H1 (cell line): ENCODE data around the gene ANLN. TPM values are rescaled to one million over a fixed set of nuclear protein-coding genes. Genes with fewer than 3 reads are reported as not detected.

Source experiments
- CTCF ChIA-PET: fragments of 300-600 bp; sonication (Branson Sonifier 250); formaldehyde crosslinking; loops from one replicate; lab custom pipeline; 2021; ENCODE audit not compliant: partially characterized antibody; lab: Charles Lee
- POLR2A ChIA-PET: fragments of 300-600 bp; sonication (Branson Sonifier 250); formaldehyde crosslinking; loops from one replicate; lab custom pipeline; 2021; ENCODE audit warnings: inconsistent platforms; ENCODE audit not compliant: partially characterized antibody; lab: Charles Lee
- DNase-seq, 2 experiments: peaks; one replicate each; pipeline versions ENCODE4 v3.0.0 to v3.0.0-alpha.2; 2010 to 2022; ENCODE audit warnings: low spot score in 2 of 2, low read depth in 1 of 2, mixed read lengths in 1 of 2
- FAIRE-seq: peaks from 2 replicates; lab custom pipeline; 2011; peaks lifted over from hg19 to GRCh38; lab: Jason Lieb, UNC
- H2AFZ ChIP-seq: 2 replicates; pipeline ENCODE4 v1.8.1; 2012; ENCODE audit warnings: low read length, inconsistent platforms
- H2AK5ac ChIP-seq: 2 replicates; pipeline ENCODE4 v1.6.1; 2013; ENCODE audit warnings: low read depth, low read length
- H2BK120ac ChIP-seq: replicated peaks from 2 replicates; pipeline ENCODE3; 2013; ENCODE audit warnings: low read depth, low read length, inconsistent platforms
- H2BK12ac ChIP-seq: 2 replicates; pipeline ENCODE4 v1.6.1; 2013; ENCODE audit warnings: low read depth, low read length
- H2BK15ac ChIP-seq: 2 replicates; pipeline ENCODE4 v1.6.1; 2013; ENCODE audit warnings: low read length
- H2BK20ac ChIP-seq: 2 replicates; pipeline ENCODE4 v1.6.1; 2013; ENCODE audit warnings: low read length
- H2BK5ac ChIP-seq: 2 replicates; pipeline ENCODE4 v1.6.1; 2013; ENCODE audit warnings: low read depth, low read length
- H3K14ac ChIP-seq: 2 replicates; pipeline ENCODE4 v1.6.1; 2013; ENCODE audit warnings: inconsistent platforms; ENCODE audit not compliant: insufficient read length
- H3K18ac ChIP-seq: 2 replicates; pipeline ENCODE4 v1.6.1; 2013; ENCODE audit warnings: low read length; ENCODE audit errors: extremely low read depth
- H3K23ac ChIP-seq: 2 replicates; pipeline ENCODE4 v1.6.1; 2013; ENCODE audit warnings: inconsistent platforms; ENCODE audit not compliant: insufficient read length
- H3K23me2 ChIP-seq: 2 replicates; pipeline ENCODE4 v1.6.1; 2013; ENCODE audit warnings: low read depth, low read length
- H3K27ac ChIP-seq: 2 replicates; pipeline ENCODE4 v1.6.1; 2011; ENCODE audit warnings: low read depth, low read length, inconsistent platforms
- H3K27me3 ChIP-seq, 4 experiments: replicated peaks in 1 of 4; 1 replicate in 1 of 4; 2 replicates in 3 of 4; pipeline versions ENCODE4 v1.6.1 to v1.8.1; 2011 to 2013; ENCODE audit warnings: low read length in 3 of 4, mild to moderate bottlenecking in 3 of 4, inconsistent platforms in 2 of 4, mixed read lengths in 2 of 4, moderate library complexity in 1 of 4; ENCODE audit not compliant: control insufficient read depth in 3 of 4, insufficient read depth in 3 of 4; ENCODE audit errors: extremely low read depth in 1 of 4
- H3K36me3 ChIP-seq, 4 experiments: 2 replicates each; pipeline versions ENCODE4 v1.6.1 to v1.8.1; 2011 to 2013; ENCODE audit warnings: mild to moderate bottlenecking in 4 of 4, low read length in 3 of 4, moderate library complexity in 2 of 4, control low read depth in 1 of 4, inconsistent platforms in 1 of 4; ENCODE audit not compliant: insufficient read depth in 4 of 4, control insufficient read depth in 2 of 4
- H3K4ac ChIP-seq: replicated peaks from 2 replicates; pipeline ENCODE3; 2013; ENCODE audit warnings: low read length, low read depth, mixed read lengths, inconsistent platforms; ENCODE audit not compliant: insufficient read length
- H3K4me1 ChIP-seq, 4 experiments: replicated peaks in 1 of 4; 1 replicate in 1 of 4; 2 replicates in 3 of 4; pipeline versions ENCODE4 v1.6.1 to v1.8.1; 2011 to 2013; ENCODE audit warnings: low read length in 3 of 4, inconsistent platforms in 2 of 4, mixed read lengths in 1 of 4; ENCODE audit not compliant: insufficient read depth in 4 of 4, control insufficient read depth in 3 of 4
- H3K4me2 ChIP-seq, 2 experiments: 2 replicates each; pipeline versions ENCODE4 v1.6.1 to v1.8.1; 2011 to 2013; ENCODE audit warnings: low read depth in 2 of 2, low read length in 2 of 2, control low read depth in 1 of 2, inconsistent platforms in 1 of 2, mild to moderate bottlenecking in 1 of 2; ENCODE audit not compliant: insufficient read depth in 1 of 2
- H3K4me3 ChIP-seq, 4 experiments: fragments of 200-600, 300-600 bp in 1 of 4; sonication (generic), shearing (Covaris generic), sonication (Bioruptor Twin) in 1 of 4; 2 replicates each; pipeline versions ENCODE4 v1.5.1 to v1.8.1; 2011 to 2016; ENCODE audit warnings: low read length in 4 of 4, low read depth in 3 of 4, control low read depth in 2 of 4, inconsistent platforms in 2 of 4, mild to moderate bottlenecking in 2 of 4, mixed read lengths in 1 of 4, moderate library complexity in 1 of 4; ENCODE audit not compliant: insufficient read depth in 2 of 4; ENCODE audit errors: extremely low read depth in 1 of 4
- H3K56ac ChIP-seq: replicated peaks from 2 replicates; pipeline ENCODE3; 2013; ENCODE audit warnings: low read depth, mild to moderate bottlenecking, mixed read lengths, low read length, inconsistent platforms; ENCODE audit not compliant: insufficient read length
- H3K79me1 ChIP-seq: 2 replicates; pipeline ENCODE4 v1.6.1; 2013; ENCODE audit warnings: low read depth, low read length, control low read depth
- H3K79me2 ChIP-seq, 2 experiments: 2 replicates each; pipeline versions ENCODE4 v1.6.1 to v1.8.1; 2012 to 2013; ENCODE audit warnings: low read length in 2 of 2, mild to moderate bottlenecking in 2 of 2, inconsistent platforms in 1 of 2; ENCODE audit not compliant: insufficient read depth in 2 of 2, control insufficient read depth in 1 of 2
- H3K9ac ChIP-seq, 4 experiments: replicated peaks in 1 of 4; 1 replicate in 1 of 4; 2 replicates in 3 of 4; pipeline versions ENCODE4 v1.6.1 to v1.8.1; 2011 to 2013; ENCODE audit warnings: low read depth in 3 of 4, low read length in 3 of 4, control low read depth in 2 of 4, mild to moderate bottlenecking in 2 of 4, moderate library complexity in 2 of 4, inconsistent platforms in 1 of 4; ENCODE audit errors: extremely low read depth in 1 of 4
- H3K9me3 ChIP-seq, 2 experiments: 2 replicates each; pipeline versions ENCODE4 v1.6.1 to v1.8.1; 2012 to 2013; ENCODE audit warnings: mild to moderate bottlenecking in 2 of 2, moderate library complexity in 2 of 2, control low read depth in 1 of 2, inconsistent platforms in 1 of 2, low read depth in 1 of 2, low read length in 1 of 2, mixed read lengths in 1 of 2; ENCODE audit not compliant: insufficient read depth in 2 of 2
- H4K20me1 ChIP-seq, 2 experiments: replicated peaks in 1 of 2; 2 replicates each; pipeline versions ENCODE3 to v1.8.1; 2011 to 2013; ENCODE audit warnings: inconsistent platforms in 2 of 2, low read length in 2 of 2, mild to moderate bottlenecking in 1 of 2; ENCODE audit not compliant: insufficient read depth in 2 of 2, control insufficient read depth in 1 of 2
- H4K5ac ChIP-seq: 2 replicates; pipeline ENCODE4 v1.6.1; 2013; ENCODE audit warnings: low read length, low read depth, mixed read lengths, inconsistent platforms; ENCODE audit not compliant: insufficient read length
- H4K8ac ChIP-seq: 2 replicates; pipeline ENCODE4 v1.8.0; 2013; ENCODE audit warnings: mild to moderate bottlenecking, moderate library complexity, low read length, inconsistent platforms; ENCODE audit not compliant: insufficient read depth; ENCODE audit errors: extremely low read depth
- H4K91ac ChIP-seq: replicated peaks from 2 replicates; pipeline ENCODE3; 2013; ENCODE audit warnings: low read length, mixed read lengths, inconsistent platforms; ENCODE audit not compliant: insufficient read length
- BCL11A ChIP-seq, 2 experiments: IDR thresholded peaks; one replicate each; pipeline ENCODE4 v1.6.1; 2011; ENCODE audit warnings: low read depth in 2 of 2, low read length in 2 of 2, mild to moderate bottlenecking in 2 of 2
- FOSL1 ChIP-seq: IDR thresholded peaks from 2 replicates; pipeline ENCODE4 v1.6.1; 2011; ENCODE audit warnings: mild to moderate bottlenecking, low read depth, low read length, moderate library complexity; ENCODE audit not compliant: insufficient read depth
- HDAC2 ChIP-seq, 2 experiments: fragments of 300-600 bp in 1 of 2; sonication (generic) in 1 of 2; IDR thresholded peaks; 2 replicates each; pipeline ENCODE4 v1.6.1; 2011 to 2012; ENCODE audit warnings: low read depth in 2 of 2, low read length in 2 of 2, mild to moderate bottlenecking in 2 of 2, moderate library complexity in 2 of 2, borderline replicate concordance in 1 of 2, inconsistent platforms in 1 of 2
- JUND ChIP-seq: IDR thresholded peaks from 2 replicates; pipeline ENCODE4 v1.6.1; 2011; ENCODE audit warnings: mild to moderate bottlenecking, improper control_type of control experiment, low read length
- KDM1A ChIP-seq: fragments of 200-600, 300-600 bp; sonication (generic); IDR thresholded peaks from 2 replicates; pipeline ENCODE4 v1.7.1; 2016; ENCODE audit warnings: mild to moderate bottlenecking, low read length, borderline replicate concordance
- NRF1 ChIP-seq: IDR thresholded peaks from 2 replicates; pipeline ENCODE4 v1.6.1; 2011; ENCODE audit warnings: mild to moderate bottlenecking, low read depth, low read length, improper control_type of control experiment
- POLR2AphosphoS5 ChIP-seq: IDR thresholded peaks from 2 replicates; pipeline ENCODE4 v1.6.1; 2011; ENCODE audit warnings: low read depth, low read length
- RBBP5 ChIP-seq: IDR thresholded peaks from 2 replicates; pipeline ENCODE4 v1.7.1; 2012; ENCODE audit warnings: low read depth, mild to moderate bottlenecking, inconsistent platforms, low read length, moderate library complexity, borderline replicate concordance
- SIN3A ChIP-seq, 2 experiments: IDR thresholded peaks in 1 of 2; conservative IDR thresholded peaks in 1 of 2; 2 replicates each; pipeline ENCODE4 v1.6.1; 2011 to 2012; ENCODE audit warnings: low read length in 2 of 2, improper control_type of control experiment in 1 of 2, low read depth in 1 of 2, mild to moderate bottlenecking in 1 of 2
- SP1 ChIP-seq: IDR thresholded peaks from 2 replicates; pipeline ENCODE4 v1.6.1; 2011; ENCODE audit warnings: low read depth, low read length
- TAF7 ChIP-seq: optimal IDR thresholded peaks from 2 replicates; pipeline ENCODE3; 2011; ENCODE audit warnings: low read depth, mild to moderate bottlenecking, inconsistent platforms, low read length, moderate library complexity, borderline replicate concordance
- TCF12 ChIP-seq: IDR thresholded peaks from 2 replicates; pipeline ENCODE4 v1.6.1; 2011; ENCODE audit warnings: low read depth, mild to moderate bottlenecking, low read length
- TEAD4 ChIP-seq: IDR thresholded peaks from 2 replicates; pipeline ENCODE4 v1.6.1; 2012; ENCODE audit warnings: low read depth, low read length, inconsistent platforms, mixed read lengths
- WGBS, 2 experiments: shearing (Covaris generic) in 1 of 2; methylation state at CpG; one replicate each; pipeline versions ENCODE4 v1.1.6 to v1.1.7; 2013 to 2015; ENCODE audit warnings: low lambda C conversion rate in 2 of 2, mixed read lengths in 2 of 2, inconsistent platforms in 1 of 2, low coverage in 1 of 2, missing lambda C conversion rate in 1 of 2; ENCODE audit not compliant: insufficient replicate concordance in 2 of 2, insufficient coverage in 1 of 2, insufficient read length in 1 of 2; ENCODE audit errors: extremely low coverage in 1 of 2, missing lambda C conversion rate in 1 of 2; 5-methylcytosine and 5-hydroxymethylcytosine counted together
- polyA plus RNA-seq, 7 experiments: library from polyadenylated mRNA; depleted of rRNA in 3 of 7; stranded (reverse) in 5 of 7; unstranded in 2 of 7; fragments of >200 nt in 5 of 7; fragments of 200-250 nt in 2 of 7; gene quantifications; 1 replicate in 5 of 7; 2 replicates in 1 of 7; 4 replicates in 1 of 7; pipeline versions ENCODE4 v1.2.1 to v1.2.3, GENCODE V29; 2011 to 2013; ENCODE audit warnings: missing spikeins in 2 of 7, mixed read lengths in 2 of 7
- total RNA-seq: library from RNA; stranded (reverse); fragmentation: NEBNext Ultra II Directional; extraction: Animal tissue kit (Norgen Biotek cat#: 25700); gene quantifications from 2 replicates; pipeline ENCODE4 v1.2.1, GENCODE V29; 2021

The ANLN gene
- total and polyA plus RNA-seq, 2 of the 8 experiments (the other 6 are each of a cell fraction or from before 2014, with no cell fraction given), result 18.5 to 90.1 TPM

GRCh38 chr7:36344622-36345021 is 45.0 kb upstream of the ANLN start:
- H3K23me2 ChIP-seq, result no peaks in the 10 kb centered on the region
- H3K4ac ChIP-seq, result no peak overlapping the region
- no peak overlapping the region for H3K9ac ChIP-seq
- no peak overlapping the region for H2BK20ac ChIP-seq
- DNase-seq (no peak), FAIRE-seq (no peak)
- ChIA-PET CTCF (no interaction called here), POLR2A (no interaction called here)
- H2AFZ ChIP-seq, result no peak overlapping the region
- H2BK120ac ChIP-seq, result no peak overlapping the region
- no peak overlapping the region for H2BK5ac ChIP-seq
- H3K23ac ChIP-seq, result no peak overlapping the region
- H2BK15ac ChIP-seq, result no peak overlapping the region
- H4K20me1 ChIP-seq, result no peaks in the 10 kb centered on the region
- H3K4me2 ChIP-seq, result no peak overlapping the region
- H2BK12ac ChIP-seq, result no peak overlapping the region
- H3K27me3 ChIP-seq, result no peaks in the 10 kb centered on the region
- 86% methylated on average over 2 of the region's 2 CpGs; no CpG with 5 or more reads in 1 of the 2 experiments for WGBS, 2 experiments
- no peaks in the 10 kb centered on the region for H3K79me1 ChIP-seq
- H3K79me2 ChIP-seq, result no peaks in the 10 kb centered on the region
- no peak overlapping the region for H3K56ac ChIP-seq
- no peak overlapping the region for H3K4me3 ChIP-seq
- H3K14ac ChIP-seq, result no peak overlapping the region
- no peak overlapping the region for H3K27ac ChIP-seq
- no peaks in the 10 kb centered on the region for H3K36me3 ChIP-seq
- no peak overlapping the region for H3K18ac ChIP-seq
- no peak overlapping the region for H4K91ac ChIP-seq
- H2AK5ac ChIP-seq, result no peak overlapping the region
- H4K5ac ChIP-seq, result no peak overlapping the region
- no peaks in the 10 kb centered on the region; a peak in 2 of 7 replicates for H3K4me1 ChIP-seq
- H3K9me3 ChIP-seq, result 0 out of 4 replicates have a peak, but pooled peaks cover 0 to 2% of the 10 kb centered on the region in 2 experiments
- no peak overlapping the region for H4K8ac ChIP-seq
- TF ChIP-seq TAF7, result no peak
- TF ChIP-seq HDAC2 (IDR thresholded peaks at IDR 0.05; ENCODE audit: borderline replicate concordance in 1 of 2, low read depth in 2 of 2, low read length in 2 of 2), result no peak
- TF ChIP-seq TEAD4, result no peak
- TF ChIP-seq KDM1A, result no peak
- no peak for TF ChIP-seq TCF12
- TF ChIP-seq SIN3A (conservative IDR thresholded peaks at IDR 0.05 in 1 of 2, IDR thresholded peaks at IDR 0.05 in 1 of 2; ENCODE audit: low read depth in 1 of 2, low read length in 2 of 2), result no peak
- no peak for TF ChIP-seq FOSL1
- TF ChIP-seq POLR2AphosphoS5, result no peak
- TF ChIP-seq SP1, result no peak
- TF ChIP-seq NRF1, result no peak
- no peak for TF ChIP-seq BCL11A (IDR thresholded peaks at IDR 0.05; ENCODE audit: low read depth in 2 of 2, low read length in 2 of 2)
- TF ChIP-seq JUND, result no peak
- no peak for TF ChIP-seq RBBP5
